Heart left ventricle (tissue), 13 donors: Measurements from ENCODE around the gene BOC.

ENCODE experiments used
- POLR2A ChIP-seq, 2 donors: fragments of 450-650 bp; IDR thresholded peaks; one replicate each; pipeline ENCODE4 v1.6.1; 2017; ENCODE audit warnings: antibody characterized with exemption in 2 of 2, mild to moderate bottlenecking in 2 of 2, moderate library complexity in 2 of 2
- TF ChIP-seq, protein P1 (sequence below), 12 donors: fragments of 200-600 bp; sonication (generic) in 4 of 12; IDR thresholded peaks; one replicate each; pipeline versions ENCODE4 v1.5.0 to v1.8.0; 2018 to 2022; ENCODE audit warnings: antibody characterized with exemption in 12 of 12, mild to moderate bottlenecking in 5 of 12
- donor health status: ischemic (EF 13 %, LVEDD 7.1; RV severe dilation, severe dysfunction).
- donor health status: DM: no; HTN: yes; CAD: no.
- donor health status: DM: no; HTN: no; CAD: no.
- donor health status: ischemic (EF 25% LVEDD 6.9; RV normal size, moderate dysfunction).
- donor health status: ischemic (EF 25% LVEDD 5.7; RV mildly dilated, moderate dysfunction).
- donor health status: ischemic (EF 35%, LVEDD 5.7; RV mildly dilated, moderate dysfunction).
- donor health status: nonischemic (EF 11% LVEDD 7.7; RV severe dilation, severe dysfunction).
- donor health status: DM: yes; HTN: yes; CAD: no.
- donor health status: PGD.
- donor health status: ischemic (EF 29% LVEDD 5.4; RV normal size, mild dysfunction).
- donor health status: nonischemic (EF 23%, LVEDD 6.1; RV moderate dilation, normal function).

DNA sequence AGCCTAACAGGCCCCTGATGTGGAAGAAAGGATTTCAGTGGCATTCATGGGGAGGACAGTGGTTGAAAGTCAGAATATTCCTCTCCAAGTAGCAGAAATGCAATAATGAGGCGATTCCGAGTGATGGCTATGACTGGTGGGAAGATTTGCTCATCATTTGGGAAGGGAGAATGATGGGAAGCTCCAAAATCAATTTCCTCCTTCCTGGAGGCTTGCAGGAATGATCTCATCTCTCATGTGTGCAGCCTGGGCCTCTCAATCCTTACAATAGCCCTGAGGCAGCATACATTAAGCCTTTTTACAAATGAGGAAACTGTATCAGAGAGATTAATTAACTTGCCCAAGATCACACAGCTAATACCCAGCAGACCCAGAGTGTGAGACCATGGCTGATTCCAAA, 58.7 kb downstream of the BOC start:
- TF ChIP-seq, protein P1, sequence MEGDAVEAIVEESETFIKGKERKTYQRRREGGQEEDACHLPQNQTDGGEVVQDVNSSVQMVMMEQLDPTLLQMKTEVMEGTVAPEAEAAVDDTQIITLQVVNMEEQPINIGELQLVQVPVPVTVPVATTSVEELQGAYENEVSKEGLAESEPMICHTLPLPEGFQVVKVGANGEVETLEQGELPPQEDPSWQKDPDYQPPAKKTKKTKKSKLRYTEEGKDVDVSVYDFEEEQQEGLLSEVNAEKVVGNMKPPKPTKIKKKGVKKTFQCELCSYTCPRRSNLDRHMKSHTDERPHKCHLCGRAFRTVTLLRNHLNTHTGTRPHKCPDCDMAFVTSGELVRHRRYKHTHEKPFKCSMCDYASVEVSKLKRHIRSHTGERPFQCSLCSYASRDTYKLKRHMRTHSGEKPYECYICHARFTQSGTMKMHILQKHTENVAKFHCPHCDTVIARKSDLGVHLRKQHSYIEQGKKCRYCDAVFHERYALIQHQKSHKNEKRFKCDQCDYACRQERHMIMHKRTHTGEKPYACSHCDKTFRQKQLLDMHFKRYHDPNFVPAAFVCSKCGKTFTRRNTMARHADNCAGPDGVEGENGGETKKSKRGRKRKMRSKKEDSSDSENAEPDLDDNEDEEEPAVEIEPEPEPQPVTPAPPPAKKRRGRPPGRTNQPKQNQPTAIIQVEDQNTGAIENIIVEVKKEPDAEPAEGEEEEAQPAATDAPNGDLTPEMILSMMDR (IDR thresholded peaks at IDR 0.05) = no peak
- TF ChIP-seq POLR2A (IDR thresholded peaks at IDR 0.05) = no peak
